Osteoblast (primary cell): ENCODE data around the gene GDF9. TPM values are rescaled to one million over a fixed set of nuclear protein-coding genes. Genes with fewer than 3 reads are reported as not detected.

Experiments
- DNase-seq: peaks from one replicate; pipeline ENCODE4 v3.0.0; 2011; ENCODE audit warnings: low spot score, mixed read lengths; ENCODE audit not compliant: insufficient read length; ENCODE audit errors: missing footprints
- H2AFZ ChIP-seq: 2 replicates; pipeline ENCODE4 v1.6.0; 2011; ENCODE audit warnings: mild to moderate bottlenecking, low read length
- H3K27ac ChIP-seq: 2 replicates; pipeline ENCODE4 v1.5.1; 2011; ENCODE audit warnings: mild to moderate bottlenecking, low read depth, low read length, moderate library complexity
- H3K27me3 ChIP-seq: 2 replicates; pipeline ENCODE4 v1.6.0; 2012; ENCODE audit warnings: mild to moderate bottlenecking, control low read depth, inconsistent platforms, low read length, moderate library complexity; ENCODE audit not compliant: insufficient read depth
- H3K36me3 ChIP-seq: 2 replicates; pipeline ENCODE4 v1.5.1; 2011; ENCODE audit warnings: mild to moderate bottlenecking, low read length, control low read depth, moderate library complexity; ENCODE audit not compliant: insufficient read depth
- H3K4me1 ChIP-seq: 2 replicates; pipeline ENCODE4 v1.5.1; 2011; ENCODE audit warnings: mild to moderate bottlenecking, low read length, control low read depth, moderate library complexity; ENCODE audit not compliant: insufficient read depth
- H3K4me2 ChIP-seq: 2 replicates; pipeline ENCODE4 v1.6.0; 2011; ENCODE audit warnings: mild to moderate bottlenecking, low read length; ENCODE audit not compliant: insufficient read depth
- H3K4me3 ChIP-seq: fragments of 200-600 bp; sonication (generic); 3 replicates; pipeline ENCODE4 v1.5.1; 2012; ENCODE audit warnings: mild to moderate bottlenecking, low read length, inconsistent platforms; ENCODE audit not compliant: insufficient read depth
- H3K79me2 ChIP-seq: 2 replicates; pipeline ENCODE4 v1.6.0; 2012; ENCODE audit warnings: mild to moderate bottlenecking, low read length, control low read depth, inconsistent platforms; ENCODE audit not compliant: insufficient read depth
- H3K9me3 ChIP-seq: 2 replicates; pipeline ENCODE4 v1.5.1; 2011; ENCODE audit warnings: low read depth, low read length, control low read depth
- H4K20me1 ChIP-seq: 2 replicates; pipeline ENCODE4 v1.6.0; 2012; ENCODE audit warnings: mild to moderate bottlenecking, low read length, control low read depth; ENCODE audit not compliant: insufficient read depth
- total RNA-seq: library from RNA; depleted of rRNA; stranded (reverse); fragments of >200 nt; gene quantifications from 2 replicates; pipeline ENCODE4 v1.2.3, GENCODE V29; 2012
- TF ChIP-seq, protein P1 (sequence below): IDR thresholded peaks from 2 replicates; pipeline ENCODE4 v1.5.1; 2011; ENCODE audit warnings: mild to moderate bottlenecking, low read depth, low read length, moderate library complexity; ENCODE audit errors: extremely low read depth

Gene GDF9
- total RNA-seq, 1 donor: 0.36 TPM

- Histone ChIP-seq H3K4me1 (peaks cover 6% of the 10 kb centered on the region), H3K4me3 (no peak overlapping the region), H3K9me3 (no peaks in the 10 kb centered on the region), H3K4me2 (no peak overlapping the region), H3K27ac (no peak overlapping the region), H3K27me3 (no peaks in the 10 kb centered on the region), H3K79me2 (peaks cover 16% of the 10 kb centered on the region), H2AFZ (no peak overlapping the region), H4K20me1 (peaks cover 11% of the 10 kb centered on the region), H3K36me3 (peaks cover 6% of the 10 kb centered on the region)
- TF ChIP-seq, protein P1, sequence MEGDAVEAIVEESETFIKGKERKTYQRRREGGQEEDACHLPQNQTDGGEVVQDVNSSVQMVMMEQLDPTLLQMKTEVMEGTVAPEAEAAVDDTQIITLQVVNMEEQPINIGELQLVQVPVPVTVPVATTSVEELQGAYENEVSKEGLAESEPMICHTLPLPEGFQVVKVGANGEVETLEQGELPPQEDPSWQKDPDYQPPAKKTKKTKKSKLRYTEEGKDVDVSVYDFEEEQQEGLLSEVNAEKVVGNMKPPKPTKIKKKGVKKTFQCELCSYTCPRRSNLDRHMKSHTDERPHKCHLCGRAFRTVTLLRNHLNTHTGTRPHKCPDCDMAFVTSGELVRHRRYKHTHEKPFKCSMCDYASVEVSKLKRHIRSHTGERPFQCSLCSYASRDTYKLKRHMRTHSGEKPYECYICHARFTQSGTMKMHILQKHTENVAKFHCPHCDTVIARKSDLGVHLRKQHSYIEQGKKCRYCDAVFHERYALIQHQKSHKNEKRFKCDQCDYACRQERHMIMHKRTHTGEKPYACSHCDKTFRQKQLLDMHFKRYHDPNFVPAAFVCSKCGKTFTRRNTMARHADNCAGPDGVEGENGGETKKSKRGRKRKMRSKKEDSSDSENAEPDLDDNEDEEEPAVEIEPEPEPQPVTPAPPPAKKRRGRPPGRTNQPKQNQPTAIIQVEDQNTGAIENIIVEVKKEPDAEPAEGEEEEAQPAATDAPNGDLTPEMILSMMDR: no peak
- peak; percentile 73 for DNase-seq
Observed at GRCh38 chr5:132826424-132827082, 39.7 kb downstream of the GDF9 start.

DNA sequence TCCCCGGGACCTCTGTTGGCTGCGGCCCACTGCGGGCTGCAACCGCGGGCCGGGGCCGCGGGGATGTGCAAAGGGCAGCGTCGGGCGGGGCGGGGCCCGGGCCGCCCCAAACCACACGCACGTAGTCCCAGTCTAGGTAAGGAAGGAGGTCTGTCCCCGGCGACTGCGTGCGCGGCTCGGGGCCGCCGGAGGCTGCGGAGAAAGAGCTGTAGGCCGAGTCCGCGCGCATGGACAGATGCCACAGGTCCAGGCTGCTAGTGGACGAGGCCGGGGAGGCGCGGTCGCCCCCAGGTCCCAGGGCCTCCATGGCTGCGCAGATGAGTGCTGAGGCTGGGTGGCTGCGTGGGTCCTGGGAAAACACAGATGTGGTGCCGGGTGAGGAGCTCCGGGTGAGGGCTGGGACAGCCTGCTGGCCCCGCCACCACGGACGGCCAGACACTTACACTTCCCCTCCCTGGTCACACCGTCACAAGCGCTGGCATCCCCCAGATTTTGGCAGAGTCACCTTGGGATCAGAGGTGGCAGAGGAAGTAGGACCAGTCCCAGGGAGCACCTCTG lies 40.4 kb downstream of the GDF9 start:
- DNase-seq: peak; percentile 72
- H3K4me2 ChIP-seq: no peak overlapping the region
- H3K4me3 ChIP-seq: no peak overlapping the region
- no peak overlapping the region for H3K27ac ChIP-seq
- peaks cover 6% of the 10 kb centered on the region for H3K4me1 ChIP-seq
- H3K9me3 ChIP-seq: no peaks in the 10 kb centered on the region
- TF ChIP-seq, protein P1: no peak
- H2AFZ ChIP-seq: no peak overlapping the region
- H4K20me1 ChIP-seq: peaks cover 11% of the 10 kb centered on the region
- H3K27me3 ChIP-seq: no peaks in the 10 kb centered on the region
- peaks cover 6% of the 10 kb centered on the region for H3K36me3 ChIP-seq
- peaks cover 16% of the 10 kb centered on the region for H3K79me2 ChIP-seq

DNA sequence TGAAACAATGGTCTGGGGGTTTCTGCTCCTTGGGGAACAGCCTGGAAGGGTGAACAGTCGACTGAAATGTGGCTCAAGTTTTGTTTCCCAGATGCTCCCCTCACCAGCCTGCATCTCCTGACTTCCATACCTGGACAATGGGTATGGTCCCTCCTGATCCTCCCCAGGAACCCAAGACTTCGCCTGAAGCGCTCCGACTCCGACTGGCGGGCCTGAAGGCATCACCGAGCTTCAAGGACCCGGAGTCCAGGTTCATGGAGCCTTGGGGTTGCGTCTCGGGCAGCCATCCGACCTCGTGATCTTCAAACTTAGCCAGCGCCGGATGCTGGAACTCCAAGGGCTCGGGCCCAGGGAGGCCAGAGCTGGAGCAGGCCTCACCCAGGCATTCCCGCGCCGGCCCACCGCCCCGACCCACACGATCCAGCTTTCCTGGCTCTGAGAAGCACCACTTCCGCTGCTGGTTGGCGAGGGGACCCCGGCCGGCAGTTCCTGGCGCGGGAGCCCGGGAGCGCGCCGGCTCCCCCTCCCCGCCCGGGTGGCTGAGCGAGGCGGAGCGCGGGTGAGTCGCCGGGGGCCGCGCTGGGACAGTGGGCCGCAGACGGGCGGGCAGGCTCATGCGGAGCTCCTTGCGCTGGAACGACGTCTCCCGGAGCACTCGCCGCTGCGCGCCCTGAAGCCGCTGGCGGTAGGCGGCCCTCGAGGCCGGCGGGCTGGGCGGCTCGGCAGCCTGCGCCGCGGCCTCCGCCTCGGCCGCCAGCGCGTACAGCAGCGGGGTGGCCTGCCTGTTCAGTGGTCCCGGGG lies 41.0 kb downstream of the GDF9 start:
- Histone ChIP-seq H2AFZ (no peak overlapping the region), H3K4me2 (no peak overlapping the region), H3K27ac (no peak overlapping the region), H3K27me3 (no peaks in the 10 kb centered on the region), H3K79me2 (peaks cover 16% of the 10 kb centered on the region), H3K4me1 (peaks cover 8% of the 10 kb centered on the region), H3K9me3 (no peaks in the 10 kb centered on the region), H3K4me3 (no peak overlapping the region), H3K36me3 (peaks cover 6% of the 10 kb centered on the region), H4K20me1 (peaks cover 11% of the 10 kb centered on the region)
- TF ChIP-seq, protein P1: no peak
- DNase-seq: peak; percentile 46

DNA sequence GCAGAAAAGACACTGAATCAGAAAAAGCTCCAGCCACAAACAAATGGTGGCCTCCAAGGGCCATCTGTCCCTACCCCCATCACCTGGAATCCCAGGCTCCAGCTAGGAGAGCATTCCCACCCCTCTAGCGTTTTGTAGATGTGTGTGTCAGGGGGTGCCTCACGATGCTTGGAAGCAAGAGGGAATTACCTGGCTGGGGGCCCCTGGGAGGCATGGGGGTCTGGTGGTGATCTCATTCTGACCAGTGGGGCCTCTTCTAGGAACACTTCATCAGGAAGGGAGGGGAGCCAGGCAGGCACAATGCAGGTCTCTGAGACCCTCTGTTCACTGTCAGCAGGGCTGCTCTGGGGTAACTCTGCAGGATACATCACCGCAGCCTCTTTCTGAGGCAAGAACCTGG lies 41.8 kb downstream of the GDF9 start:
- peak; percentile 52 for DNase-seq
- peaks cover 13% of the 10 kb centered on the region for H3K79me2 ChIP-seq
- no peaks in the 10 kb centered on the region for H3K27me3 ChIP-seq
- no peak overlapping the region for H3K4me2 ChIP-seq
- H3K9me3 ChIP-seq: no peaks in the 10 kb centered on the region
- no peak overlapping the region for H3K27ac ChIP-seq
- TF ChIP-seq, protein P1: no peak
- H3K4me1 ChIP-seq: peaks cover 5% of the 10 kb centered on the region
- H2AFZ ChIP-seq: no peak overlapping the region
- H4K20me1 ChIP-seq: peaks cover 7% of the 10 kb centered on the region
- H3K4me3 ChIP-seq: no peak overlapping the region
- peaks cover 6% of the 10 kb centered on the region for H3K36me3 ChIP-seq
